Sciatic nerve (tissue), 2 donors: ENCODE measurements around the gene AFAP1L2. TPM values are rescaled to one million over a fixed set of nuclear protein-coding genes. Genes with fewer than 3 reads are reported as not detected.
A peak's percentile ranks its signal among the peaks of the same experiment; 100 is the strongest.

ENCODE experiments used
- ATAC-seq: fragments of 200-7000 bp; cut with Tn5 transposase; one replicate; pipeline ENCODE4 v1.9.1; 2020; ENCODE audit warnings: mild to moderate bottlenecking, moderate library complexity
- DNase-seq: peaks from one replicate; pipeline ENCODE4 v3.0.0-alpha.2; 2020; ENCODE audit warnings: low spot score
- intact Hi-C: fragments of 100-400 bp; cut with DNase I; formaldehyde crosslinking; loops from one replicate; pipeline ENCODE4 v1.14.2; 2022
- total RNA-seq: library from RNA; stranded (reverse); fragmentation: NEBNext Ultra II Directional; extraction: Animal tissue kit (Norgen Biotek cat#: 25700); gene quantifications from one replicate; pipeline ENCODE4 v1.2.1, GENCODE V29; 2021
- donor health status: DM: no; HTN: no; CAD: no.
- donor health status: DM: no; HTN: no; CAD: no.

AFAP1L2 gene
- total RNA-seq, 1 donor from 2014 or later = 144 TPM

GRCh38 chr10:114418109-114418508, 13.8 kb upstream of the AFAP1L2 start:
- DNase-seq (no peak), ATAC-seq (no peak)
- intact Hi-C loops = no loop called here

DNA sequence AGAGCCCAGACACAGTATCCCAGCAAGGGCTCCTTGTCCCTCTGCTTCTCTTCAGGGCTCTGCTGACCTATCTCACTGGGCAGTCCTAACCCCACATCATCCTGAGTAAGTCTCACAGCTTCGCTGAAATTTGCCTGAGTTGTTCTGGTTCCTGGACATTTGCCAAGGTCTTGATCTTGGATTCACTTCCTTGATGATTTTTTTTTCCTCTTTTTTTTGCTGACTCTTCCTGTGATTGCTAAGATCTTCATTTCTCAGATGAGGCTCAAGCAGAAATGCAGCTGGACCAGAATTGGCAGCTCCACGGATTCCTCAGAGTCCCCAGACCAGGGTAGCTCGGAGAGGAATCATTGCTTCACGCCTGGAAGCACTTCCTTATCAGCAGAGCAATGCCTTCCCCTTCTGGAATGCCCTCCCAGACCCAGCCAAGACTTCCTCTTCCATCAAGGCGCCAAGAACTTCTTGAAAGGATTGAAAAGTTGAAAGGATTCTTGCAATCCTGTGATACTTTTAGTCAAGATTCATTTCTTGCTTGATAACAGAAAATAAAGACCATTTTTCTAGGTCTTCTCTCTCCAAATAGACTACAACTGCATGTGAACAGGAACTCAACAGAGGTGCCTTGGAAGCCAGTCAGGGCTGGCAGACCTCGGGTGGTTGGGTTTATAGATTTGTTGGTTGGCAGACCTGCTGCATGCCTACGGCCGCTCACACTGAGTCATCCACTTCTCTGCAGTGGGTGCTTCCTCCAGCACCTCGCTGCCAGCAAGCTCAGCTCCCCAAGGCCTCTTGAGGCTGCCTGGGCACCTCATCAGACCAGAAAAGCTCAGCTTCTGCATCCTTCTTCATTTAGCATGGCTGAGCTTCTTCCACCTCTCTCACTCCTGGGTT, 8.8 kb upstream of the AFAP1L2 start:
- DNase-seq = peak; percentile 59
- intact Hi-C loops = no loop called here

DNA sequence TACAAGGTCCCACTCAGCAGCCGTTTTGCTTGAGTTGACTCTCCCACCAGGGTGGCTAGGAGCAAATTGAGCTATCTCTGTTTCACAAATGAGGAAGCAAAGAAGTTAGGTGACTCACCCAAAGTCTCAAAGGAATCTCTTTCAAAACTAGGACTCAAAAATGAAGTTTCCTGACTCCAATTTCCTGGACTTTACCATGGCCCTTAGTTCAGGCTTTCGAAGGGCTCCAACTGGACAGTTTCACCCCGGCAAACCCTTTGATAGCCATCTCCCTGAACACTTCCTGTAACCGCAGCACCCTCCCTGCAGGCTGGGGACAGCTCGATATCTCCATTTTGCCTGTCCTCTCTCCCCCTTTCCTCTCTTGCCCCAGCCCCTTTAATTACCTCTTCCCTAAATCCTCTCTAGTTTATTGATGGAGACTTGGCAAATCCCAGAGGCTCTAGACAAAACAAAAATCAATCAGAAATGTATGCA, 4.7 kb upstream of the AFAP1L2 start:
- intact Hi-C loops = loop anchor here (10.0 kb wide), 2 partner anchors 64 to 104 kb away; no protein-coding TSS in a partner anchor
- ATAC-seq = no peak
- DNase-seq = no peak

More for the DNA sequence above, 8.8 kb upstream of the AFAP1L2 start:
- peak; percentile 79 for ATAC-seq

- no peak for DNase-seq
These were observed 4.0 kb upstream of the AFAP1L2 start for GRCh38 chr10:114408112-114408967.

DNA sequence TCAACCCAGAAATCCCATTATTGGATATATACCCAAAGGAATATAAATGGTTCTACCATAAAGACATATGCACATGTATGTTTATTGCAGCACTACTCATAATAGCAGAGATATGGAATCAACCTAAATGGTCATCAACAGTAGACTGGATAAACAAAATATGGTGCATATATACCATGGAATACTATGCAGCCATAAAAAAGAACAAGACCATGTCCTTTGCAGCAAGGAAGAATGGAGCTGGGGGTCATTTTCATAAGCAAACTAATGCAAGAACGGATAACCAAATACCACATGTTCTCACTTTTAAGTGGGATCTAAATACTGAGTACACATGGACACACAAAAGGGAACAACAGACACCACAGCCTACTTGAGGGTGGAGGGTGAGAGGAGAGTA, 2.2 kb upstream of the AFAP1L2 start:
- no peak for ATAC-seq
- intact Hi-C loops = loop anchor here (10.0 kb wide), 2 partner anchors 62 to 102 kb away; no protein-coding TSS in a partner anchor
- DNase-seq = no peak

More at GRCh38 chr10:114408112-114408967, 4.0 kb upstream of the AFAP1L2 start:
- ATAC-seq = no peak
- intact Hi-C loops = loop anchor here (10.0 kb wide), 2 partner anchors 64 to 104 kb away; no protein-coding TSS in a partner anchor

GRCh38 chr10:114405011-114405350, 679 bp upstream of the AFAP1L2 start:
- ATAC-seq (no peak), DNase-seq (no peak)
- intact Hi-C loops = loop anchor here (10.0 kb wide), 2 partner anchors 60 to 100 kb away; no protein-coding TSS in a partner anchor

GRCh38 chr10:114403541-114404161, 651 bp downstream of the AFAP1L2 start:
- peak; percentile 78 for DNase-seq
- intact Hi-C loops = loop anchor here (10.0 kb wide), 2 partner anchors 59 to 99 kb away; no protein-coding TSS in a partner anchor
- ATAC-seq = peak; percentile 78

DNA sequence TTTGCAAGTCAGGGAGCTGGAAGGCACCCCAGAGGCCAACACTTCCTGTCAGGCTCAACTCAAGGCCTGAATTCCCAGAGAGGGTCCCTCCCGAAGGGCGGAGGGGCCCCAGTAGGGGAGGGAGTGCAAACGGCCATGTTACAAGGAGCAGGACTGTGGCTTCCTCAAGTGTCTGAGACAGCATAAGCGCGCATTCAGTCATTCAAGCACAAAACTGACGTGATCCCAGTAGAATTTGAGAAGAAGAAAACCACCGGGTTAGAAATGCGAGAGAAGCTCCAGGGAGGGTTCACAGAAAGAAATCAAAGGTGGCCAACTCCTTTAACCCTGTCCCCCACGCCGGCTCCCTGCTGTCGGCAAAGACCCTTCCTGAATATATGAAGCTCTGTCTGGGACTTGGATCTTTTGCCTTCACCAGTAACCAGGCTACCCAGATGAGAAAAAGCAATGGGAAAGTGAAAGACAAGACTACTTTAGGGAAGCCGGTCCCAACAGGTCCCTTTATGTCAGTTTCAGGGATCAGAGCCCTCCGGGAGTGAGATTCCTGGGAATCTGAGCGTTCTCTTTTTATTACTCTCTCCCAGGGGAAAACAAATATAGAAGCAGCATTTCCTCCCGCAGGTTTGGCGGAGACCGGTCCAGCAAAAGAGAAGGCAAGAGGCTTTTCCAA, 1.3 kb downstream of the AFAP1L2 start:
- intact Hi-C loops = loop anchor here (10.0 kb wide), 2 partner anchors 58 to 98 kb away; no protein-coding TSS in a partner anchor
- no peak for DNase-seq
- peak; percentile 25 for ATAC-seq

- no peak for DNase-seq
- intact Hi-C loops = loop anchor here (10.0 kb wide), 2 partner anchors 57 to 97 kb away; no protein-coding TSS in a partner anchor
- no peak for ATAC-seq
These were observed 2.1 kb downstream of the AFAP1L2 start for GRCh38 chr10:114402233-114402632.

GRCh38 chr10:114401195-114401791, 3.0 kb downstream of the AFAP1L2 start:
- DNase-seq (peak; percentile 81), ATAC-seq (peak; percentile 85)
- intact Hi-C loops = loop anchor here (10.0 kb wide), 2 partner anchors 56 to 96 kb away; no protein-coding TSS in a partner anchor

DNA sequence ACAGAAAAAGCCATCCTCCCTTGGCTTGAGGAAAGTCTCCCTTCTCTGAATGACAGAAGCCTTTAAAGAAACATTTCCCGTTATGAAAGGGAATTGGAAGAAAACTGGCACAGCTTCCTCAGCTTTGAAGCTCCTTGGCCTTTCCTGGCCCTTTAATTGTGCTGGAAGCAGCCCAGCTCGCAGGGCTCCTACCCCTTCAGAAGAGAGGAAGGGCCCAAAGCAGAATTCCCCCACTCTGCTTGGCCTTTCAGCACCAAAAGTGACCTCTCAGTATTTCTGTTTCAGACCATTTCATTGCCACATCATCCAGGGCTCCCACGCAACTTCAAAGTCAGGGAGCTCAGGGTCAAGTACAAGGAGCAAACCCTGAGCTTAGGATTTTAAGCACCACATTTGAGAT, 4.2 kb downstream of the AFAP1L2 start:
- intact Hi-C loops = loop anchor here (10.0 kb wide), 2 partner anchors 55 to 95 kb away; no protein-coding TSS in a partner anchor
- DNase-seq (no peak), ATAC-seq (no peak)

GRCh38 chr10:114399576-114399975, 4.7 kb downstream of the AFAP1L2 start:
- intact Hi-C loops = no loop called here
- ATAC-seq (no peak), DNase-seq (no peak)

- ATAC-seq (no peak), DNase-seq (no peak)
- intact Hi-C loops = no loop called here
These were observed 5.5 kb downstream of the AFAP1L2 start for GRCh38 chr10:114398587-114399331.

- peak; percentile 38 for ATAC-seq
- intact Hi-C loops = no loop called here
- no peak for DNase-seq
These were observed 6.6 kb downstream of the AFAP1L2 start for GRCh38 chr10:114397651-114398145.

- ATAC-seq = no peak
- intact Hi-C loops = no loop called here
- DNase-seq = no peak
These were observed 7.8 kb downstream of the AFAP1L2 start for GRCh38 chr10:114396464-114396863.

- intact Hi-C loops = no loop called here
- DNase-seq = no peak
- peak; percentile 66 for ATAC-seq
These were observed 8.8 kb downstream of the AFAP1L2 start for GRCh38 chr10:114395366-114396022.
